Calu3 (cell line): Measurements from ENCODE around the gene GPRASP1. TPM values are rescaled to one million over a fixed set of nuclear protein-coding genes. Genes with fewer than 3 reads are reported as not detected.
"Not testable (repeated sequence)": the region's sequence is repeated elsewhere in the genome, so short reads cannot be mapped to it uniquely, and the experiment has no call there.

Source experiments
- BruUV-seq: library from RNA; stranded (reverse); fragments of 400-500 nt; replicated peaks from 2 replicates; lab custom pipeline; 2021; lab: Mats Ljungman, UMichigan
- CTCF ChIA-PET: fragments of 300-600 bp; sonication (Branson Sonifier 250); formaldehyde crosslinking; loops from one replicate; lab custom pipeline; 2022; ENCODE audit warnings: antibody characterized with exemption; lab: Charles Lee
- DNase-seq: peaks from one replicate; pipeline ENCODE4 v3.0.0; 2022
- H3K27ac Mint-ChIP-seq: one replicate; pipeline ENCODE4 v1.8.0; 2022; ENCODE audit warnings: mixed read lengths; ENCODE audit not compliant: unreplicated experiment
- H3K27me3 Mint-ChIP-seq: one replicate; pipeline ENCODE4 v1.8.0; 2022; ENCODE audit warnings: mixed read lengths; ENCODE audit not compliant: unreplicated experiment
- H3K36me3 Mint-ChIP-seq: one replicate; pipeline ENCODE4 v1.8.0; 2022; ENCODE audit warnings: mild to moderate bottlenecking, moderate library complexity, mixed read lengths; ENCODE audit not compliant: insufficient read depth, unreplicated experiment
- H3K4me1 Mint-ChIP-seq: one replicate; pipeline ENCODE4 v1.8.0; 2022; ENCODE audit warnings: mild to moderate bottlenecking, low read depth, mixed read lengths; ENCODE audit not compliant: unreplicated experiment
- H3K4me3 Mint-ChIP-seq: one replicate; pipeline ENCODE4 v1.8.0; 2022; ENCODE audit warnings: mild to moderate bottlenecking, low read depth, moderate library complexity, mixed read lengths; ENCODE audit not compliant: unreplicated experiment
- H3K9me3 Mint-ChIP-seq: one replicate; pipeline ENCODE4 v1.8.0; 2022; ENCODE audit warnings: low read depth, mixed read lengths; ENCODE audit not compliant: unreplicated experiment
- CTCF ChIP-seq: fragments of 200-600 bp; IDR thresholded peaks from one replicate; pipeline ENCODE4 v1.8.0; 2022; ENCODE audit warnings: antibody characterized with exemption; ENCODE audit not compliant: unreplicated experiment
- intact Hi-C: fragments of 100-400 bp; cut with micrococcal nuclease; formaldehyde crosslinking; loops from one replicate; pipeline ENCODE4 v1.10.0; 2022; ENCODE audit not compliant: unreplicated experiment
- total RNA-seq: library from RNA; stranded (reverse); gene quantifications from 2 replicates; pipeline ENCODE4 v1.2.3, GENCODE V29; 2022

GPRASP1 gene
- total RNA-seq, 1 experiment from 2014 or later: 3.6 TPM

- no peaks in the 10 kb centered on the region for H3K27me3 Mint-ChIP-seq
- CTCF ChIA-PET: no interaction called here
- H3K4me3 Mint-ChIP-seq: no peak overlapping the region
- no peak overlapping the region for H3K27ac Mint-ChIP-seq
- TF ChIP-seq CTCF: no peak
- H3K4me1 Mint-ChIP-seq: no peaks in the 10 kb centered on the region
- no TSS peak for BruUV-seq
- H3K9me3 Mint-ChIP-seq: no peaks in the 10 kb centered on the region
- peaks cover 8% of the 10 kb centered on the region for H3K36me3 Mint-ChIP-seq
- DNase-seq: no peak
- intact Hi-C loops: no loop called here
Measured at GRCh38 chrX:102652031-102652688, 877 bp downstream of the GPRASP1 start.

GRCh38 chrX:102654696-102655095 lies 3.4 kb downstream of the GPRASP1 start:
- intact Hi-C loops: no loop called here
- TF ChIP-seq CTCF: no peak
- peaks cover 16% of the 10 kb centered on the region for H3K36me3 Mint-ChIP-seq

DNA sequence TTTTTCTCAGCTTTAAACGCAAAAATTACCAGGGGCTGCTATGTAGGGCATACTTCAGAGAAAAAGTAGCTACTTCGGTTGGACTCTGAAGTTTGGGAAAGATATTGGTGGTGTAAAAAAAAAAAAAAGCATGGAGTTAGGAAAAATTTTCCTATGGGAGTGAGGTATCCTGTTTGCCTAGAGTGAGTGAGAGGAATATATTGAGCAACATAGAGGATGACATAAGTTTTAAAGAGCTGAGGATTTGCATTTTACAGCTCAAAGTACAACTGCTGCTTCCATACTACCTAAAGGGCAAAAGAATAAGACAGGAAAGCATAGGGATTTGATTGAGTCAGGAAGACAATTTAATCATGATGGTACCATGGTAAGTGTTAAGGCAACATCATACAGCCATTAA lies 7.3 kb downstream of the GPRASP1 start:
- intact Hi-C loops: no loop called here
- Mint-ChIP-seq H3K27ac (no peak overlapping the region), H3K36me3 (peaks cover 13% of the 10 kb centered on the region), H3K9me3 (no peaks in the 10 kb centered on the region), H3K27me3 (no peaks in the 10 kb centered on the region), H3K4me3 (no peak overlapping the region), H3K4me1 (peaks cover 8% of the 10 kb centered on the region)
- DNase-seq: no peak
- BruUV-seq: no TSS peak
- no peak for TF ChIP-seq CTCF
- CTCF ChIA-PET: no interaction called here

More at GRCh38 chrX:102654696-102655095, 3.4 kb downstream of the GPRASP1 start:
- CTCF ChIA-PET: no interaction called here
- H3K4me1 Mint-ChIP-seq: peaks cover 8% of the 10 kb centered on the region
- no TSS peak for BruUV-seq
- DNase-seq: no peak
- no peak overlapping the region for H3K4me3 Mint-ChIP-seq
- no peaks in the 10 kb centered on the region for H3K9me3 Mint-ChIP-seq
- no peaks in the 10 kb centered on the region for H3K27me3 Mint-ChIP-seq
- H3K27ac Mint-ChIP-seq: no peak overlapping the region

GRCh38 chrX:102659790-102660757 lies 8.8 kb downstream of the GPRASP1 start:
- BruUV-seq: no TSS peak
- no peak for TF ChIP-seq CTCF
- H3K27ac Mint-ChIP-seq: peak overlapping the region; percentile 87
- peak; percentile 74 for DNase-seq
- H3K36me3 Mint-ChIP-seq: peaks cover 13% of the 10 kb centered on the region
- CTCF ChIA-PET: no interaction called here
- H3K27me3 Mint-ChIP-seq: no peaks in the 10 kb centered on the region
- H3K4me3 Mint-ChIP-seq: peak overlapping the region; percentile 79
- no peaks in the 10 kb centered on the region for H3K9me3 Mint-ChIP-seq
- intact Hi-C loops: no loop called here
- peaks cover 8% of the 10 kb centered on the region for H3K4me1 Mint-ChIP-seq

DNA sequence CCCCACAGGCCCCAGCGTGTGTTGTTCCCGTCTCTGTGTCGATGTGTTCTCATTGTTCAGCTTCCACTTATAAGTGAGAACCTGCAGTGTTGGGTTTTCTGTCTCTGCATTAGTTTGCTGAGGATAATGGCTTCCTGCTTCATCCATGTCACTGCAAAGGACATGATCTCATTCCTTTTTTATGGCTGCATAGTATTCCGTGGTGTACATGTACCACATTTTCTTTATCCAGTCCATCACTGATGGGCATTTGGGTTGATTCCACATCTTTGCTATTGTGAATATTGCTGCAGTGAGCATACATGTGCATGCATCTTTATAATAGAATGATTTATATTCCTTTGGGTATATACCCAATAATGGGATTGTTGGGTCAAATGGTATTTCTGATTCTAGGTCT lies 12.5 kb downstream of the GPRASP1 start:
- not testable (repeated sequence) for H3K4me3 Mint-ChIP-seq, H3K9me3 Mint-ChIP-seq

DNA sequence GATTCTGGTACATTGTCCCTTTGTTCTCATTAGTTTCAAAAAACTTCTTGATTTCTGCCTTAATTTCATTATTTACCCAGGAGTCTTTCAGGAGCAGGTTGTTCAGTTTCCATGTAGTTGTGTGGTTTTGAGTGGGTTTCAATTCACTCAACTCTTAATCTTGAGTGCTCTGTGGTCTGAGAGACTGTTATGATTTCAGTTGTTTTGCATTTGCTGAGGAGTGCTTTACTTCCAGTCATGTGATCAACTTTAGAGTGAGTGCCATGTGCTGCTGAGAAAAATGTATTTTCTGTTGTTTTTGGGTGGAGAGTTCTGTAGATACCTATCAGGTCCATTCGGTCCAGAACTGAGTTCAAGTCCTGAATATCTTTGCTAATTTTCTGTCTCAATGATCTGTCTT lies 15.8 kb downstream of the GPRASP1 start:
- H3K27me3 Mint-ChIP-seq, H3K4me3 Mint-ChIP-seq, intact Hi-C loops, H3K4me1 Mint-ChIP-seq, BruUV-seq, CTCF ChIA-PET, H3K27ac Mint-ChIP-seq, H3K9me3 Mint-ChIP-seq, H3K36me3 Mint-ChIP-seq, DNase-seq: not testable (repeated sequence)

More for the DNA sequence above, 12.5 kb downstream of the GPRASP1 start:
- H3K27me3 Mint-ChIP-seq, intact Hi-C loops, DNase-seq, H3K36me3 Mint-ChIP-seq, H3K27ac Mint-ChIP-seq, BruUV-seq, H3K4me1 Mint-ChIP-seq, CTCF ChIA-PET: not testable (repeated sequence)
